ENCODE results near the gene MAP3K2.
"Not testable (repeated sequence)": the region's sequence is repeated elsewhere in the genome, so short reads cannot be mapped to it uniquely, and the experiment has no call there.

DNA sequence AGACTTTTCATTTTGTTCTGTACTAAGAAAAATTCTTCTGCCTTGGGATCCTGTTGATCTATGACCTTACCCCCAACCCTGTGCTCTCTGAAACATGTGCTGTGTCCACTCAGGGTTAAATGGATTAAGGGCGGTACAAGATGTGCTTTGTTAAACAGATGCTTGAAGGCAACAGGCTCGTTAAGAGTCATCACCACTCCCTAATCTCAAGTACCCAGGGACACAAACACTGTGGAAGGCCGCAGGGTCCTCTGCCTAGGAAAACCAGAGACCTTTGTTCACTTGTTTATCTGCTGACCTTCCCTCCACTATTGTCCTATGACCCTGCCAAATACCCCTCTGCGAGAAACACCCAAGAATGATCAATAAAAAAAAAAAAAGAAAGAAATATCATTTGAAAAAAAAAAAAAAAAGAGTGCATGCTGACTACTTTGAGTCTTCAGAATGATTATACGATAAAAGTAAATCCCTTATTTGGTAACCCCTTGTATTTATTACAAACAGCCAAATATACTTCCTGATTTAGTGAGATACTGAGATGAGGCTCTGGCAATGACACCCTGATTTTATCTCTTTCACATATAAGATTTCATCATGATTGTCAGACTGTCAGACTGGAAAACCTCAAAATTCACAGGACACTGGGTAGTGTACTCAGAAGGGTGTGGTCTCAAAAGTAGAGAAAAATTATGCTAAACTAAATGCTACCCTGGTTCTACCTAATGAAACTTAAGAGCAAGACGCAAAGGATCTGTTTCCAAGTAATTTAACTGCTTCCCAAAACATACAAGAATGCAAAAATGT is 33.7 kb downstream of the MAP3K2 start:
- TF ChIP-seq, protein P1, sequence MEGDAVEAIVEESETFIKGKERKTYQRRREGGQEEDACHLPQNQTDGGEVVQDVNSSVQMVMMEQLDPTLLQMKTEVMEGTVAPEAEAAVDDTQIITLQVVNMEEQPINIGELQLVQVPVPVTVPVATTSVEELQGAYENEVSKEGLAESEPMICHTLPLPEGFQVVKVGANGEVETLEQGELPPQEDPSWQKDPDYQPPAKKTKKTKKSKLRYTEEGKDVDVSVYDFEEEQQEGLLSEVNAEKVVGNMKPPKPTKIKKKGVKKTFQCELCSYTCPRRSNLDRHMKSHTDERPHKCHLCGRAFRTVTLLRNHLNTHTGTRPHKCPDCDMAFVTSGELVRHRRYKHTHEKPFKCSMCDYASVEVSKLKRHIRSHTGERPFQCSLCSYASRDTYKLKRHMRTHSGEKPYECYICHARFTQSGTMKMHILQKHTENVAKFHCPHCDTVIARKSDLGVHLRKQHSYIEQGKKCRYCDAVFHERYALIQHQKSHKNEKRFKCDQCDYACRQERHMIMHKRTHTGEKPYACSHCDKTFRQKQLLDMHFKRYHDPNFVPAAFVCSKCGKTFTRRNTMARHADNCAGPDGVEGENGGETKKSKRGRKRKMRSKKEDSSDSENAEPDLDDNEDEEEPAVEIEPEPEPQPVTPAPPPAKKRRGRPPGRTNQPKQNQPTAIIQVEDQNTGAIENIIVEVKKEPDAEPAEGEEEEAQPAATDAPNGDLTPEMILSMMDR (IDR thresholded peaks at IDR 0.05; ENCODE audit: poor library complexity, severe bottlenecking): not testable (repeated sequence)
- not testable (repeated sequence) for TF ChIP-seq RAD21 (conservative IDR thresholded peaks at IDR 0.05); EZH2 (IDR thresholded peaks at IDR 0.05; ENCODE audit: borderline replicate concordance, insufficient read depth, low read length, poor library complexity, severe bottlenecking); POLR2AphosphoS5 (IDR thresholded peaks at IDR 0.05); EP300 (conservative IDR thresholded peaks at IDR 0.05; ENCODE audit: poor library complexity, severe bottlenecking); SMC3 (conservative IDR thresholded peaks at IDR 0.05; ENCODE audit: poor library complexity); MXI1 (conservative IDR thresholded peaks at IDR 0.05; ENCODE audit: poor library complexity, severe bottlenecking); TAF1 (IDR thresholded peaks at IDR 0.05; ENCODE audit: low read depth)
- TF ChIP-seq, protein P2, sequence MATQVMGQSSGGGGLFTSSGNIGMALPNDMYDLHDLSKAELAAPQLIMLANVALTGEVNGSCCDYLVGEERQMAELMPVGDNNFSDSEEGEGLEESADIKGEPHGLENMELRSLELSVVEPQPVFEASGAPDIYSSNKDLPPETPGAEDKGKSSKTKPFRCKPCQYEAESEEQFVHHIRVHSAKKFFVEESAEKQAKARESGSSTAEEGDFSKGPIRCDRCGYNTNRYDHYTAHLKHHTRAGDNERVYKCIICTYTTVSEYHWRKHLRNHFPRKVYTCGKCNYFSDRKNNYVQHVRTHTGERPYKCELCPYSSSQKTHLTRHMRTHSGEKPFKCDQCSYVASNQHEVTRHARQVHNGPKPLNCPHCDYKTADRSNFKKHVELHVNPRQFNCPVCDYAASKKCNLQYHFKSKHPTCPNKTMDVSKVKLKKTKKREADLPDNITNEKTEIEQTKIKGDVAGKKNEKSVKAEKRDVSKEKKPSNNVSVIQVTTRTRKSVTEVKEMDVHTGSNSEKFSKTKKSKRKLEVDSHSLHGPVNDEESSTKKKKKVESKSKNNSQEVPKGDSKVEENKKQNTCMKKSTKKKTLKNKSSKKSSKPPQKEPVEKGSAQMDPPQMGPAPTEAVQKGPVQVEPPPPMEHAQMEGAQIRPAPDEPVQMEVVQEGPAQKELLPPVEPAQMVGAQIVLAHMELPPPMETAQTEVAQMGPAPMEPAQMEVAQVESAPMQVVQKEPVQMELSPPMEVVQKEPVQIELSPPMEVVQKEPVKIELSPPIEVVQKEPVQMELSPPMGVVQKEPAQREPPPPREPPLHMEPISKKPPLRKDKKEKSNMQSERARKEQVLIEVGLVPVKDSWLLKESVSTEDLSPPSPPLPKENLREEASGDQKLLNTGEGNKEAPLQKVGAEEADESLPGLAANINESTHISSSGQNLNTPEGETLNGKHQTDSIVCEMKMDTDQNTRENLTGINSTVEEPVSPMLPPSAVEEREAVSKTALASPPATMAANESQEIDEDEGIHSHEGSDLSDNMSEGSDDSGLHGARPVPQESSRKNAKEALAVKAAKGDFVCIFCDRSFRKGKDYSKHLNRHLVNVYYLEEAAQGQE (IDR thresholded peaks at IDR 0.05; ENCODE audit: borderline replicate concordance): not testable (repeated sequence)
